A549 treated with AZD2906 at 1 μM for 4 hours (cell line): Measurements from ENCODE around the gene SETD7. TPM values are rescaled to one million over a fixed set of nuclear protein-coding genes. Genes with fewer than 3 reads are reported as not detected.

Source experiments
- total RNA-seq: library from RNA; stranded (reverse); fragments of 200-300 nt; extraction: Qiagen RNA extraction; gene quantifications from 5 replicates; pipeline ENCODE4 v1.2.3, GENCODE V29; 2022

SETD7 gene
- total RNA-seq: 36.6 to 46.3 TPM (median 39.2 TPM) in 5 replicates

GRCh38 chr4:139556071-139556723 lies at the start of gene SETD7:
SETD7 (minus strand) TSS chr4:139556219; CDS start chr4:139556137, 82 bp downstream.

GRCh38 chr4:139454111-139455045 lies 101.6 kb downstream of the SETD7 start, which contains the start of gene RAB33B:
RAB33B (plus strand) TSS chr4:139454121; CDS start chr4:139454196, 75 bp downstream.

Other genes starting within 250 kb of the SETD7 start
- 1.7 to 2.9 TPM (median 2.4 TPM) in 5 replicates for gene RAB33B, start 102.1 kb downstream of the SETD7 start, total RNA-seq
- gene MGST2, start 109.6 kb upstream of the SETD7 start, total RNA-seq: 44.5 to 52.6 TPM (median 49.1 TPM) in 5 replicates